Peyer's patch (tissue), 4 donors: ENCODE measurements around the gene HYDIN.
"Not testable (repeated sequence)": the region's sequence is repeated elsewhere in the genome, so short reads cannot be mapped to it uniquely, and the experiment has no call there.

Source experiments
- POLR2A ChIP-seq, 2 donors: fragments of 450-650 bp; IDR thresholded peaks; one replicate each; pipeline ENCODE4 v1.5.1; 2017; ENCODE audit warnings: antibody characterized with exemption in 2 of 2, mild to moderate bottlenecking in 2 of 2, moderate library complexity in 2 of 2
- TF ChIP-seq, protein P1 (sequence below), 6 experiments: fragments of 450-650 bp in 4 of 6; fragments of 200-600 bp in 2 of 6; sonication (generic) in 1 of 6; IDR thresholded peaks; one replicate each; pipeline ENCODE4 v1.5.1; 2017 to 2019; ENCODE audit warnings: antibody characterized with exemption in 6 of 6, mild to moderate bottlenecking in 3 of 6, moderate library complexity in 1 of 6

DNA sequence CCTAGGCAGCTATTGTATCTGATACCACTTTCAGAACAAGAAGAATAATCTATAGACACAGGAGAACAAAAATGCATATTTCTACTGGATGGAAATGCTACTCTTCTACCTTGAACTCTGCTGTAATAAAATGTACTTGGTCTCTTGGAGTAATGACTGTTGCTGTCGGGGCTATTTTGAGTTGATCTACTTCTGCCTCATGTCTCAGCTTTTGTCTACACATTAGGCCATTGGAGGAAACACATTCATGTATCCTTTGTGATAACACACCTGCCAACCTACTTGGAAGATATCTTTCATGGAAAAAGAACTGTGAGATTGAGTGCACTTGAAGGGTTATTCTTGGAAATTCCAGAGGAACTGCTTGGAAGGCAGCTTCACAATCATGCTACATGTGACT lies 159.9 kb downstream of the HYDIN start:
- TF ChIP-seq, protein P1, sequence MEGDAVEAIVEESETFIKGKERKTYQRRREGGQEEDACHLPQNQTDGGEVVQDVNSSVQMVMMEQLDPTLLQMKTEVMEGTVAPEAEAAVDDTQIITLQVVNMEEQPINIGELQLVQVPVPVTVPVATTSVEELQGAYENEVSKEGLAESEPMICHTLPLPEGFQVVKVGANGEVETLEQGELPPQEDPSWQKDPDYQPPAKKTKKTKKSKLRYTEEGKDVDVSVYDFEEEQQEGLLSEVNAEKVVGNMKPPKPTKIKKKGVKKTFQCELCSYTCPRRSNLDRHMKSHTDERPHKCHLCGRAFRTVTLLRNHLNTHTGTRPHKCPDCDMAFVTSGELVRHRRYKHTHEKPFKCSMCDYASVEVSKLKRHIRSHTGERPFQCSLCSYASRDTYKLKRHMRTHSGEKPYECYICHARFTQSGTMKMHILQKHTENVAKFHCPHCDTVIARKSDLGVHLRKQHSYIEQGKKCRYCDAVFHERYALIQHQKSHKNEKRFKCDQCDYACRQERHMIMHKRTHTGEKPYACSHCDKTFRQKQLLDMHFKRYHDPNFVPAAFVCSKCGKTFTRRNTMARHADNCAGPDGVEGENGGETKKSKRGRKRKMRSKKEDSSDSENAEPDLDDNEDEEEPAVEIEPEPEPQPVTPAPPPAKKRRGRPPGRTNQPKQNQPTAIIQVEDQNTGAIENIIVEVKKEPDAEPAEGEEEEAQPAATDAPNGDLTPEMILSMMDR (IDR thresholded peaks at IDR 0.05), result not testable (repeated sequence)
- TF ChIP-seq POLR2A (IDR thresholded peaks at IDR 0.05), result not testable (repeated sequence)
